Gastrocnemius medialis (tissue), 4 donors: Measurements from ENCODE around the gene GINM1. TPM values are rescaled to one million over a fixed set of nuclear protein-coding genes. Genes with fewer than 3 reads are reported as not detected.

ENCODE experiments used
- ATAC-seq, 2 donors: fragments of 150-250 bp; one replicate each; pipeline ENCODE4 v1.9.1; 2016
- DNase-seq, 2 donors: peaks; one replicate each; pipeline ENCODE4 v3.0.0-alpha.2; 2019
- H3K27ac ChIP-seq, 4 donors: fragments of 200-600 bp; sonication (generic); 1 replicate in 1 of 4; 2 replicates in 3 of 4; pipeline ENCODE4 v1.5.1; 2016 to 2018; ENCODE audit warnings: mild to moderate bottlenecking in 2 of 4, moderate library complexity in 1 of 4
- H3K27me3 ChIP-seq, 3 donors: fragments of 200-600 bp; sonication (generic) in 2 of 3; 1 replicate in 1 of 3; 2 replicates in 2 of 3; pipeline versions ENCODE4 v1.5.1 to v1.6.0; 2016 to 2019; ENCODE audit warnings: mild to moderate bottlenecking in 1 of 3, moderate library complexity in 1 of 3
- H3K36me3 ChIP-seq, 2 donors: fragments of 200-600 bp; sonication (generic) in 1 of 2; one replicate each; pipeline ENCODE4 v1.5.1; 2017 to 2018
- H3K4me1 ChIP-seq, 2 donors: fragments of 200-600 bp; sonication (generic) in 1 of 2; one replicate each; pipeline ENCODE4 v1.5.1; 2016 to 2017; ENCODE audit warnings: mild to moderate bottlenecking in 2 of 2
- H3K4me3 ChIP-seq, 4 donors: fragments of 200-600 bp; sonication (generic) in 3 of 4; 1 replicate in 1 of 4; 2 replicates in 3 of 4; pipeline ENCODE4 v1.5.1; 2016 to 2019; ENCODE audit warnings: mild to moderate bottlenecking in 2 of 4
- H3K9me3 ChIP-seq, 3 donors: fragments of 200-600 bp; sonication (generic) in 2 of 3; 1 replicate in 1 of 3; 2 replicates in 2 of 3; pipeline ENCODE4 v1.5.1; 2016 to 2019
- CTCF ChIP-seq, 5 experiments: fragments of 450-650 bp in 3 of 5; fragments of 200-600 bp in 2 of 5; sonication (generic) in 2 of 5; IDR thresholded peaks in 4 of 5; conservative IDR thresholded peaks in 1 of 5; 1 replicate in 4 of 5; 2 replicates in 1 of 5; pipeline ENCODE4 v1.5.1; 2016 to 2019; ENCODE audit warnings: antibody characterized with exemption in 5 of 5, mild to moderate bottlenecking in 3 of 5, moderate library complexity in 3 of 5
- POLR2A ChIP-seq, 2 donors: fragments of 450-650 bp; IDR thresholded peaks; one replicate each; pipeline ENCODE4 v1.6.1; 2017; ENCODE audit warnings: antibody characterized with exemption in 2 of 2, mild to moderate bottlenecking in 2 of 2, moderate library complexity in 2 of 2
- in situ Hi-C, 4 donors: fragments of 200-750 bp; cut with MboI; loops; one replicate each; pipeline versions ENCODE4 v1.15.0 to v1.8.0; 2017; ENCODE audit warnings: low sequenced_read_pairs in 4 of 4
- intact Hi-C: fragments of 100-400 bp; cut with DNase I; formaldehyde crosslinking; loops from one replicate; pipeline ENCODE4 v1.15.1; 2023; ENCODE audit warnings: low total_unique reads
- total RNA-seq, 4 donors: library from RNA; depleted of rRNA; stranded (reverse); fragments of >200 nt; gene quantifications; one replicate each; pipeline versions ENCODE4 v1.1.0 to v1.2.3, GENCODE V29; 2016

The GINM1 gene
- total RNA-seq, 4 donors from 2014 or later, result 28.9 to 39.4 (median 33.1) TPM

GRCh38 chr6:149580880-149581279 lies 14.7 kb downstream of the GINM1 start:
- Histone ChIP-seq H3K4me3 (no peak overlapping the region), H3K27ac (no peak overlapping the region), H3K4me1 (no peaks in the 10 kb centered on the region), H3K9me3 (no peaks in the 10 kb centered on the region), H3K36me3 (peaks cover 0 to 39% of the 10 kb centered on the region in 2 donors), H3K27me3 (no peaks in the 10 kb centered on the region)
- intact Hi-C loops (no loop called here), in situ Hi-C loops (no loop called here)
- TF ChIP-seq CTCF (IDR thresholded peaks at IDR 0.05 in 4 of 5, conservative IDR thresholded peaks at IDR 0.05 in 1 of 5), result no peak
- no peak for DNase-seq
- ATAC-seq, result no peak

GRCh38 chr6:149581349-149581748 lies 15.2 kb downstream of the GINM1 start:
- Histone ChIP-seq H3K27me3 (no peaks in the 10 kb centered on the region), H3K4me3 (no peak overlapping the region), H3K27ac (no peak overlapping the region), H3K4me1 (no peaks in the 10 kb centered on the region), H3K9me3 (no peaks in the 10 kb centered on the region), H3K36me3 (peaks cover 0 to 43% of the 10 kb centered on the region in 2 donors)
- ATAC-seq, result no peak
- in situ Hi-C loops, result no loop called here
- DNase-seq, result no peak
- TF ChIP-seq POLR2A (IDR thresholded peaks at IDR 0.05) (no peak), CTCF (IDR thresholded peaks at IDR 0.05 in 4 of 5, conservative IDR thresholded peaks at IDR 0.05 in 1 of 5) (no peak)
- intact Hi-C loops, result no loop called here

- intact Hi-C loops (no loop called here), in situ Hi-C loops (no loop called here)
- Histone ChIP-seq H3K36me3 (peaks cover 2 to 46% of the 10 kb centered on the region in 2 donors), H3K27ac (no peak overlapping the region), H3K27me3 (no peaks in the 10 kb centered on the region), H3K4me1 (no peaks in the 10 kb centered on the region), H3K9me3 (no peaks in the 10 kb centered on the region), H3K4me3 (no peak overlapping the region)
- DNase-seq (no peak), ATAC-seq (no peak)
- TF ChIP-seq POLR2A (IDR thresholded peaks at IDR 0.05) (no peak), CTCF (IDR thresholded peaks at IDR 0.05 in 4 of 5, conservative IDR thresholded peaks at IDR 0.05 in 1 of 5) (no peak)
Observed at GRCh38 chr6:149586149-149586548, 20.0 kb downstream of the GINM1 start.

GRCh38 chr6:149592983-149593382 lies 26.8 kb downstream of the GINM1 start:
- intact Hi-C loops, result no loop called here
- no peaks in the 10 kb centered on the region for H3K4me1 ChIP-seq
- no peak for DNase-seq
- TF ChIP-seq CTCF (IDR thresholded peaks at IDR 0.05 in 4 of 5, conservative IDR thresholded peaks at IDR 0.05 in 1 of 5) (no peak), POLR2A (IDR thresholded peaks at IDR 0.05) (no peak)
- H3K36me3 ChIP-seq, result peaks cover 7 to 62% of the 10 kb centered on the region in 2 donors
- H3K9me3 ChIP-seq, result no peaks in the 10 kb centered on the region
- in situ Hi-C loops, result no loop called here
- no peak for ATAC-seq
- no peak overlapping the region for H3K27ac ChIP-seq
- no peaks in the 10 kb centered on the region for H3K27me3 ChIP-seq
- H3K4me3 ChIP-seq, result no peak overlapping the region

- no peaks in the 10 kb centered on the region for H3K27me3 ChIP-seq
- H3K36me3 ChIP-seq, result peaks cover 7 to 66% of the 10 kb centered on the region in 2 donors
- intact Hi-C loops, result no loop called here
Observed at GRCh38 chr6:149593408-149593807, 27.2 kb downstream of the GINM1 start.

More at GRCh38 chr6:149593408-149593807, 27.2 kb downstream of the GINM1 start:
- DNase-seq, result no peak
- Histone ChIP-seq H3K27ac (no peak overlapping the region), H3K9me3 (no peaks in the 10 kb centered on the region), H3K4me3 (no peak overlapping the region), H3K4me1 (no peaks in the 10 kb centered on the region)
- no peak for ATAC-seq
- in situ Hi-C loops, result no loop called here
- TF ChIP-seq POLR2A (IDR thresholded peaks at IDR 0.05) (no peak), CTCF (IDR thresholded peaks at IDR 0.05 in 4 of 5, conservative IDR thresholded peaks at IDR 0.05 in 1 of 5) (no peak)
